CD4-positive, alpha-beta T cell treated with Interleukin-10 for 1 hour (primary cell): Measurements from ENCODE around the gene CARD8.
A peak's percentile ranks its signal among the peaks of the same experiment; 100 is the strongest.
"Not testable (repeated sequence)": the region's sequence is repeated elsewhere in the genome, so short reads cannot be mapped to it uniquely, and the experiment has no call there.

Experiments
- DNase-seq: peaks from one replicate; pipeline ENCODE4 v3.0.0-alpha.2; 2020

CARD8 gene

GRCh38 chr19:48255376-48256303 lies at the start of gene CARD8:
TSS of gene CARD8 (minus strand) at chr19:48255912. CDS start at chr19:48241020, 14,892 bp downstream.
- peak; percentile 88 for DNase-seq

- no peak for DNase-seq
Measured at GRCh38 chr19:48303866-48304265, 48.2 kb upstream of the CARD8 start.

GRCh38 chr19:48303367-48303766 lies 47.7 kb upstream of the CARD8 start:
- DNase-seq: no peak

- DNase-seq: no peak
Measured at GRCh38 chr19:48302600-48302959, 46.9 kb upstream of the CARD8 start.

- DNase-seq: no peak
Measured at GRCh38 chr19:48301886-48302599, 46.3 kb upstream of the CARD8 start.

- DNase-seq: no peak
Measured at GRCh38 chr19:48297975-48298374, 42.3 kb upstream of the CARD8 start.

GRCh38 chr19:48296963-48297734 lies 41.4 kb upstream of the CARD8 start:
- no peak for DNase-seq

GRCh38 chr19:48295458-48295857 lies 39.7 kb upstream of the CARD8 start:
- DNase-seq: no peak

- DNase-seq: no peak
Measured at GRCh38 chr19:48292798-48293197, 37.1 kb upstream of the CARD8 start.

GRCh38 chr19:48291489-48291815 lies 35.7 kb upstream of the CARD8 start:
- DNase-seq: not testable (repeated sequence)

- DNase-seq: peak; percentile 57
Measured at GRCh38 chr19:48290771-48291488, 35.2 kb upstream of the CARD8 start.

GRCh38 chr19:48290401-48290770 lies 34.7 kb upstream of the CARD8 start:
- DNase-seq: no peak

- no peak for DNase-seq
Measured at GRCh38 chr19:48287748-48288147, 32.0 kb upstream of the CARD8 start.

GRCh38 chr19:48284896-48285295 lies 29.2 kb upstream of the CARD8 start:
- no peak for DNase-seq

- no peak for DNase-seq
Measured at GRCh38 chr19:48283908-48284307, 28.2 kb upstream of the CARD8 start.

GRCh38 chr19:48279747-48280146 lies 24.0 kb upstream of the CARD8 start:
- no peak for DNase-seq

GRCh38 chr19:48274938-48275337 lies 19.2 kb upstream of the CARD8 start:
- no peak for DNase-seq

- DNase-seq: no peak
Measured at GRCh38 chr19:48274173-48274572, 18.5 kb upstream of the CARD8 start.

- DNase-seq: no peak
Measured at GRCh38 chr19:48271531-48272151, 15.9 kb upstream of the CARD8 start.

GRCh38 chr19:48269617-48270026 lies 13.9 kb upstream of the CARD8 start:
- DNase-seq: not testable (repeated sequence)

- not testable (repeated sequence) for DNase-seq
Measured at GRCh38 chr19:48265326-48265725, 9.6 kb upstream of the CARD8 start.

GRCh38 chr19:48260359-48260714 lies 4.6 kb upstream of the CARD8 start:
- not testable (repeated sequence) for DNase-seq
